Measurements from ENCODE around the gene PEBP1. TPM values are rescaled to one million over a fixed set of nuclear protein-coding genes. Genes with fewer than 3 reads are reported as not detected.

The PEBP1 gene
- total RNA-seq, 1 experiment from 2014 or later: 368 TPM

DNA sequence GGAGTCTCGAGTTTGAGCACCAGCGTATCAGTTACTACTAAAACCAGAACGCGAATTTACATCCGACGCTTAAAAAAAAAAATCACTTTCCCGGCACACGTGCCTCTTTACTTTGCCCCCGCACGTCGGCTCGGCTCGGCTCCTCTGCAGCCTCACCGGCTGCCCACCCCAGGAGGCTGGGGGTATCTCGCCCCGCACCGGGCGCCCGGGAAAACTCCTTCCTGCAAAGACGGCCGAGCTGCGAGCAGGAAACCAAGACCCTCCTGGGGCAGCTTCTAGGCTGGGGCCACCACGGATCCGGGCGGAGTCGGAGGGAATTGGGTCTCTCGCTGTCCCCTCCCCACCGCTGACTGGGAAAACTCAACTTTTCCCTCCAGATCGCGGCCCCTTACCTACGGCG, 32.7 kb upstream of the PEBP1 start:
- Histone ChIP-seq H3K9me2 (replicated peaks; ENCODE audit: low read length) (no peaks in the 10 kb centered on the region), H3K4me1 (ENCODE audit: insufficient read depth, low read length) (peaks cover 23% of the 10 kb centered on the region), H3K79me2 (ENCODE audit: low read length) (peaks cover 29% of the 10 kb centered on the region; the same call in 1 of the 2 replicates), H3K9ac (ENCODE audit: low read length) (peak overlapping the region; percentile 78), H3K36me3 (ENCODE audit: low read depth, low read length) (no peaks in the 10 kb centered on the region), H2AFZ (ENCODE audit: low read length) (peak overlapping the region; percentile 84), H3K27me3 (ENCODE audit: low read length) (no peaks in the 10 kb centered on the region), H4K20me1 (ENCODE audit: low read length) (no peaks in the 10 kb centered on the region), H3K4me3 (ENCODE audit: low read length) (peak overlapping the region; percentile 94), H3K27ac (ENCODE audit: low read length) (peak overlapping the region; percentile 28), H3F3A (ENCODE audit: low read length, unreplicated experiment) (peaks cover 2% of the 10 kb centered on the region), H3K4me2 (ENCODE audit: low read length) (peak overlapping the region; percentile 96), H3K9me3 (ENCODE audit: low read length) (no peaks in the 10 kb centered on the region)
- POLR2A ChIA-PET (ENCODE audit: unreplicated experiment): interaction anchor here (0.5 to 0.7 kb wide), 2 partner anchors 42 to 134 kb away, joined by 4 to 5 read pairs; partner anchors contain the start of gene WSB2
- CTCF ChIA-PET: interaction anchor here (0.6 kb wide), 1 partner anchor 48 kb away, joined by 5 read pairs; no protein-coding TSS in a partner anchor
- ATAC-seq: peak; percentile 5
- DNase-seq: peak; percentile 41
- no TSS peak for BruUV-seq (replicated peaks)
- no peak for TF ChIP-seq EZH2phosphoT487 (IDR thresholded peaks at IDR 0.05; ENCODE audit: borderline replicate concordance, low read length)
- intact Hi-C loops (cut with micrococcal nuclease): loop anchor here (1.0 kb wide), 1 partner anchor 44 kb away; no protein-coding TSS in a partner anchor

DNA sequence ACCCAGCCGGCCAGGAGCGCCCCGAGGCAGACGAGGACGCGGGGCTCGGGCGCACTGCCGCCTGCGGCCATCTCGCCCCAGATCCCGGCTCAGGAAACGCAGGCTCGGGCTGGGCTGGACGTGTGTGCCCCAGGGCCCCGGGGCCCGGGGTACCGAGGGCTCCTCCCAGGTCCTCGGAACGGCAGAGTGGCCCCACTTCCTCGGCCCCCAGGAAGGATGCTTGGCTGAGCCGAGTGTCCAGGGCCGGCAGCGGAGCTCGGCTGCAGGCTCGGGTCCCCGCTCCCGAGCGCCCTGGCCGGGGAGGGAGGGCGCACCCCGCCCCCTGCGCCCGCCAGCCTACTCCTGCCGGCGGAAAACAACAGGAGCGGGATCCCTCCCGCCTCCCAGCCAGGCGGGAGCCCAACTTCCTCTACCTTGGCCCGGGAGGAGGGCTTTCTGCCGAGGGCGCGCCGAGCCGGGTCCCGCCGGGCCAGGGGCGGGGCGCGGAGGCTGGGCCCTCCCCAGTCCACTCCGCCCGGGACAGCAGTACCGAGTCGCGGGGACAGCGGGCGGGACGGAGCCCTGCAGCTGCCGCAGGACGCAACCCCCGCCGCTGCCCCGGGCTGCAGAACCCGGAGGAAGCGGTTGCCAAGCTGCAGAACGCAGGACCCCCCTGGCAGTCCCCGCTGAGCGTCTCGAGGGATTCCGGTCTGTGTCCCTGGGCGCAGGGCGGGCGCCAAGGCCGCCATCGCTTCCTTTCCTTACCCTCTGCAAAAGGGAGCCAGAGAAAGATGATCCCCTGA, 32.1 kb upstream of the PEBP1 start, which contains the start of gene VSIG10:
TSS of gene VSIG10 (minus strand) at position 411 of the 782 bp plus-strand sequence. CDS start at position 71, 340 bp downstream.
- peak within 1 kb of the TSS; percentile 94 for H3K4me3 ChIP-seq (ENCODE audit: low read length)
- no TSS peak for BruUV-seq (replicated peaks)
- H3F3A ChIP-seq (ENCODE audit: low read length, unreplicated experiment): peaks cover 2% of the 10 kb centered on the region
- H3K79me2 ChIP-seq (ENCODE audit: low read length): peaks cover 29% of the 10 kb centered on the region; the same call in 1 of the 2 replicates
- intact Hi-C loops (cut with micrococcal nuclease): loop anchor here (1.0 to 2.0 kb wide), 2 partner anchors 33 to 44 kb away; partner anchors contain the start of gene PEBP1
- H3K27me3 ChIP-seq (ENCODE audit: low read length): no peaks in the 10 kb centered on the region
- POLR2A ChIA-PET (ENCODE audit: unreplicated experiment): interaction anchor here (0.6 to 0.7 kb wide), 2 partner anchors 17 to 135 kb away, joined by 3 to 4 read pairs; no protein-coding TSS in a partner anchor
- ATAC-seq (peak; percentile 82), DNase-seq (peak; percentile 90)
- H3K36me3 ChIP-seq (ENCODE audit: low read depth, low read length): no peaks in the 10 kb centered on the region
- peak within 1 kb of the TSS; percentile 96 for H3K4me2 ChIP-seq (ENCODE audit: low read length)
- CTCF ChIA-PET: no interaction called here
- H3K27ac ChIP-seq (ENCODE audit: low read length): peak within 1 kb of the TSS; percentile 38
- peak within 1 kb of the TSS; percentile 78 for H3K9ac ChIP-seq (ENCODE audit: low read length)
- no peaks in the 10 kb centered on the region for H4K20me1 ChIP-seq (ENCODE audit: low read length)
- peak within 1 kb of the TSS; percentile 84 for H2AFZ ChIP-seq (ENCODE audit: low read length)
- H3K9me2 ChIP-seq (replicated peaks; ENCODE audit: low read length): no peaks in the 10 kb centered on the region
- no peaks in the 10 kb centered on the region for H3K9me3 ChIP-seq (ENCODE audit: low read length)
- TF ChIP-seq EZH2phosphoT487 (IDR thresholded peaks at IDR 0.05; ENCODE audit: borderline replicate concordance, low read length) (no peak), EZH2 (IDR thresholded peaks at IDR 0.05; ENCODE audit: low read length, unreplicated experiment) (no peak)
- TF ChIP-seq, protein P1, sequence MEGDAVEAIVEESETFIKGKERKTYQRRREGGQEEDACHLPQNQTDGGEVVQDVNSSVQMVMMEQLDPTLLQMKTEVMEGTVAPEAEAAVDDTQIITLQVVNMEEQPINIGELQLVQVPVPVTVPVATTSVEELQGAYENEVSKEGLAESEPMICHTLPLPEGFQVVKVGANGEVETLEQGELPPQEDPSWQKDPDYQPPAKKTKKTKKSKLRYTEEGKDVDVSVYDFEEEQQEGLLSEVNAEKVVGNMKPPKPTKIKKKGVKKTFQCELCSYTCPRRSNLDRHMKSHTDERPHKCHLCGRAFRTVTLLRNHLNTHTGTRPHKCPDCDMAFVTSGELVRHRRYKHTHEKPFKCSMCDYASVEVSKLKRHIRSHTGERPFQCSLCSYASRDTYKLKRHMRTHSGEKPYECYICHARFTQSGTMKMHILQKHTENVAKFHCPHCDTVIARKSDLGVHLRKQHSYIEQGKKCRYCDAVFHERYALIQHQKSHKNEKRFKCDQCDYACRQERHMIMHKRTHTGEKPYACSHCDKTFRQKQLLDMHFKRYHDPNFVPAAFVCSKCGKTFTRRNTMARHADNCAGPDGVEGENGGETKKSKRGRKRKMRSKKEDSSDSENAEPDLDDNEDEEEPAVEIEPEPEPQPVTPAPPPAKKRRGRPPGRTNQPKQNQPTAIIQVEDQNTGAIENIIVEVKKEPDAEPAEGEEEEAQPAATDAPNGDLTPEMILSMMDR (conservative IDR thresholded peaks at IDR 0.05; ENCODE audit: low read depth, low read length): no peak
- H3K4me1 ChIP-seq (ENCODE audit: insufficient read depth, low read length): peaks cover 21% of the 10 kb centered on the region

DNA sequence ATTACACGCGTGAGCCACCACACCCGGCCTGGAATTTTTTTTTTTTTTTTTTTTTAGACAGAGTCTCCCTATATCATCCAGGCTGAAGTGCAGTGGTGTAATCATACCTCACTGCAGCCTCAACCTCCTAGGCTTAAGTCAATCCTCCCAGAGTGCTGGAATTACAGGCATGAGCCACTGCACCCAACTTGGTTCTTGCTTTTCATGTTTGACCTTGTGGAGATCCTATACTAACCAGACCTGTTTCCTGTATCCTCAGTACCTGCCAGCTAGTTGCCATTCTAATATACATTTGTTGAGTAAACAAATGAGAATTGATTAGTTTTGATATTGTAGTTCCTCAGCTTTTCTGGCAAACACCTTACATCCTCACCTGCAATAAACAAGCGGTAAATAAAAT, 28.9 kb upstream of the PEBP1 start:
- ChIA-PET POLR2A (ENCODE audit: unreplicated experiment) (no interaction called here), CTCF (no interaction called here)
- H3K4me3 ChIP-seq (ENCODE audit: low read length): no peak overlapping the region

More for the DNA sequence above, 28.9 kb upstream of the PEBP1 start:
- Histone ChIP-seq H4K20me1 (ENCODE audit: low read length) (no peaks in the 10 kb centered on the region), H3K79me2 (ENCODE audit: low read length) (peaks cover 13% of the 10 kb centered on the region; the same call in 1 of the 2 replicates), H3K9ac (ENCODE audit: low read length) (no peak overlapping the region), H3K9me3 (ENCODE audit: low read length) (no peaks in the 10 kb centered on the region), H3K9me2 (replicated peaks; ENCODE audit: low read length) (no peaks in the 10 kb centered on the region), H3K4me1 (ENCODE audit: insufficient read depth, low read length) (peaks cover 13% of the 10 kb centered on the region), H3K36me3 (ENCODE audit: low read depth, low read length) (no peaks in the 10 kb centered on the region), H2AFZ (ENCODE audit: low read length) (no peak overlapping the region), H3F3A (ENCODE audit: low read length, unreplicated experiment) (peaks cover 2% of the 10 kb centered on the region), H3K27me3 (ENCODE audit: low read length) (no peaks in the 10 kb centered on the region), H3K27ac (ENCODE audit: low read length) (no peak overlapping the region), H3K4me2 (ENCODE audit: low read length) (no peak overlapping the region)
- TF ChIP-seq EZH2phosphoT487 (IDR thresholded peaks at IDR 0.05; ENCODE audit: borderline replicate concordance, low read length): no peak
- TF ChIP-seq EZH2 (IDR thresholded peaks at IDR 0.05; ENCODE audit: low read length, unreplicated experiment): no peak
- TF ChIP-seq, protein P1 (conservative IDR thresholded peaks at IDR 0.05; ENCODE audit: low read depth, low read length): no peak
- BruUV-seq (replicated peaks): no TSS peak
- DNase-seq (no peak), ATAC-seq (no peak)
- intact Hi-C loops (cut with micrococcal nuclease): no loop called here

Data from PC-3 (cell line).